ENCODE data around the gene GALNT10.

GRCh38 chr5:154244476-154244875, 53.9 kb downstream of the GALNT10 start:
- TF ChIP-seq CTCF (IDR thresholded peaks at IDR 0.05 in 8 of 11, conservative IDR thresholded peaks at IDR 0.05 in 3 of 11) (no peak), POLR2A (IDR thresholded peaks at IDR 0.05) (no peak)

Measured in spleen (tissue), 7 donors.